Measurements from ENCODE around the gene CYB5RL. TPM values are rescaled to one million over a fixed set of nuclear protein-coding genes. Genes with fewer than 3 reads are reported as not detected.

The CYB5RL gene
- total RNA-seq, 3 donors from 2014 or later, result 6.9 to 9.1 (median 7.7) TPM

- DNase-seq, result no peak
- no peak for ATAC-seq
- no peak overlapping the region for H3K4me3 ChIP-seq
- H3K36me3 ChIP-seq (ENCODE audit: low read depth), result peaks cover 11% of the 10 kb centered on the region
- no peaks in the 10 kb centered on the region for H3K9me3 ChIP-seq
- no peak for TF ChIP-seq CTCF (IDR thresholded peaks at IDR 0.05)
- intact Hi-C loops (cut with DNase I, micrococcal nuclease), result no loop called here
- H3K4me1 ChIP-seq (ENCODE audit: low read depth), result no peaks in the 10 kb centered on the region
Measured at GRCh38 chr1:54207287-54207686, 7.5 kb upstream of the CYB5RL start.

- intact Hi-C loops (cut with DNase I, micrococcal nuclease), result no loop called here
- no peak overlapping the region for H3K4me3 ChIP-seq
- DNase-seq (no peak), ATAC-seq (no peak)
- no peaks in the 10 kb centered on the region for H3K9me3 ChIP-seq
- no peak for TF ChIP-seq CTCF (IDR thresholded peaks at IDR 0.05)
- peaks cover 11% of the 10 kb centered on the region for H3K36me3 ChIP-seq (ENCODE audit: low read depth)
- H3K4me1 ChIP-seq (ENCODE audit: low read depth), result peaks cover 12% of the 10 kb centered on the region
Measured at GRCh38 chr1:54204199-54204598, 4.4 kb upstream of the CYB5RL start.

- Histone ChIP-seq H3K4me3 (peak overlapping the region; percentile 81), H3K9me3 (no peaks in the 10 kb centered on the region), H3K4me1 (ENCODE audit: low read depth) (peaks cover 16% of the 10 kb centered on the region), H3K36me3 (ENCODE audit: low read depth) (peaks cover 5% of the 10 kb centered on the region)
- intact Hi-C loops (cut with DNase I, micrococcal nuclease), result no loop called here
- ATAC-seq (peak; percentile 4), DNase-seq (no peak)
- TF ChIP-seq CTCF (IDR thresholded peaks at IDR 0.05), result no peak
Measured at GRCh38 chr1:54200519-54200997, 728 bp upstream of the CYB5RL start.

- Histone ChIP-seq H3K36me3 (ENCODE audit: low read depth) (no peaks in the 10 kb centered on the region), H3K9me3 (no peaks in the 10 kb centered on the region), H3K4me3 (peak overlapping the region; percentile 81), H3K4me1 (ENCODE audit: low read depth) (peaks cover 16% of the 10 kb centered on the region)
- no peak for TF ChIP-seq CTCF (IDR thresholded peaks at IDR 0.05)
- DNase-seq (peak in 1 of 3 donors; percentile 41), ATAC-seq (peak; percentile 31)
- intact Hi-C loops (cut with DNase I, micrococcal nuclease), result no loop called here
Measured at GRCh38 chr1:54199151-54199764, 572 bp downstream of the CYB5RL start.

- Histone ChIP-seq H3K9me3 (no peaks in the 10 kb centered on the region), H3K4me1 (ENCODE audit: low read depth) (no peaks in the 10 kb centered on the region), H3K36me3 (ENCODE audit: low read depth) (no peaks in the 10 kb centered on the region), H3K4me3 (no peak overlapping the region)
- TF ChIP-seq CTCF (IDR thresholded peaks at IDR 0.05), result no peak
- DNase-seq (no peak), ATAC-seq (no peak)
- intact Hi-C loops (cut with DNase I, micrococcal nuclease), result no loop called here
Measured at GRCh38 chr1:54193453-54193852, 6.4 kb downstream of the CYB5RL start.
